ENCODE data around the gene SLFN12L.
"Not testable (repeated sequence)": the region's sequence is repeated elsewhere in the genome, so short reads cannot be mapped to it uniquely, and the experiment has no call there.

Gene SLFN12L

DNA sequence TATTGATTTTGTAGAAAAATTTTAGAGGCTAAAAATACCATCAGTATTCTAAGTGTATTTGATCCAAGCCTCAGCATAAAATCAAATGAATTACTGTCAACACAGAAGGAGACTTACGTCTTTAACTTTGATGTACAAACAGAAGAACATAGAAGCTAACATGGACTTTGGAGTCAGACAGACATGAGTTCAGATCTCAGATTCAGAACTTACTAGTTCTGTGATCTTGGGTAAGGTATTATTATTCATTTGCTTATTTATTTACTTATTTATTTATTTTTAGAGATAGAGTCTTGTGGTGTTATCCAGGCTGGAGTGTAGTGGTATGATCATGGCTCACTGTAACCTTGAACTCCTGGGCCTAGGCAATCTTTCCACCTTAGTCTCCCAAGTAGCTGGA is 4.0 kb upstream of the SLFN12L start:
- no peak for DNase-seq

DNA sequence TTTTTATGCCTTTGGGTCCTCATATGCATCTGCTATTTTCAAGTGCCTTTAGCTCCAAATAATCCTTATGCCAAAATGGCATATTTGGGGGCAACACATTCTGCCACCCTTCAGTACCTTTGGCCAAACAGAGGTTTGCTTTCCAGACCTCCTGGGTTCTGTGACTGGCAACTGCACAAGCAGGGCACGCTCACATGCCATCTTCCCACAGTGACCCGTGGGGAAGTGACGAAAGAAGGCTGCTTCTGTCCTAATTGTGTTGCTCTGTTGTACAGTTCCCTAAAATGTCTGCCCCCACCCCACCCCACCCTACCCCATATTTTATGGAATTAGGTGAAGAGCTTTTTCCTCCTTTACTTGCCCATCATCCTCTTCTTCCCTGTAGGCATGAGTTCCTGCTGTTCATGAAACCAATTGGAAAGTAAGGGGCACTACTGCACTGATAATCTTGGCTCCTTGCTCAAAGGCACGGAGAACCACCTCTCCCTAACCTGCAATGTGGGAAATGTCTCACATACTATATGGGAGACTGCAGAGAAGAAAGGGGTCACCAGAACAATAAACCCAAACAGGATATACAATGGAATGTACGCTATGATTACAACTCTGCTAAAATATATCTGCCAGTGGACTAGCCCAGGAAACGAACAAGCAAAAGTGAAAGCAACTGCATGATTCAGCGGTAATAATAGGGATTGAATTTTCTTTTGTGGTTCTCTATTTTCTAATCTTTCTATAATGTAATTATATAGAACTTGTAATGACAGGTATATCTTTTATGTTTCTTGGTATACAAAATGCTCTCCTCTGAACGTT is 3.3 kb upstream of the SLFN12L start:
- DNase-seq = no peak

DNA sequence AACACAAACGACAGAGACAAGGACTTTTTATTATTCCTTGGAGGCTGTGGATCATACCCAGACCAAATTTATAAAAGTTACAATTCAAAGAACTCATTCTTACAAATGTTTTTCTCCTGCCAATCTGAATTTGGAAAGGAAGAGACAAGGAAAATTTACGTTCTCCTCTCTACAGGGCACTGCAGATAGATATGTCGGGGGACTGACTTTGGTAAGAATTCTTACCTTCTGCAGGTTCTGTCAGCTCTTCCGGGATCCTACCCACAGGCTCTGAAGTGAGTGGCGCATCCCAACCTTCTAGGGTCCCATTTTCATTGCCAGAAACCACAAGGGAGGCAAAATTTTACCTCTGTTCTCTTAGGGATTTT is 2.2 kb upstream of the SLFN12L start:
- no peak for DNase-seq

DNA sequence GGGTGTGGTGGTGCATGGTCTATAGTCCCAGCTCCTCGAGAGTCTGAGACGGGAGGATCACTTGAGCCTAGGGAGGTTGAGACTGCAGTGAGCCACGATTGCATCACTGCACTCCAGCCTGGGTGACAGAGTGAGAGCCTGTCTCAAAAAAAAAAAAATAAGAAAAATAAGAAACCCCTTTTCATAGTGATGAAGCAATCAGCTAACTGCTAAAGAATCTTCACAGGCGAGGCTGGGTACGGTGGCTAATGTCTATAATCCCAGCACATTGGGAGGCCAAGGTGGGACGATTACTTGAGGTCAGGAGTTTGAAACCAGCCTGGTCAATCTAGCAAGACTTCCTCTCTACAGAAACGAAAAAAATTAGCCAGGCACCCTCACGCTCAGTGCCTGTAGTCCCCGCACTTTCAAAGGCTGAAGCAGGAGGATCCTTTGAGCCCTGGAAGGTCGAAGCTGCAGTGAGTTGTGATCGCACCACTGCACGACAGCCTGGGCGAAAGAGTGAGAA is 760 bp downstream of the SLFN12L start:
- no peak for DNase-seq

DNA sequence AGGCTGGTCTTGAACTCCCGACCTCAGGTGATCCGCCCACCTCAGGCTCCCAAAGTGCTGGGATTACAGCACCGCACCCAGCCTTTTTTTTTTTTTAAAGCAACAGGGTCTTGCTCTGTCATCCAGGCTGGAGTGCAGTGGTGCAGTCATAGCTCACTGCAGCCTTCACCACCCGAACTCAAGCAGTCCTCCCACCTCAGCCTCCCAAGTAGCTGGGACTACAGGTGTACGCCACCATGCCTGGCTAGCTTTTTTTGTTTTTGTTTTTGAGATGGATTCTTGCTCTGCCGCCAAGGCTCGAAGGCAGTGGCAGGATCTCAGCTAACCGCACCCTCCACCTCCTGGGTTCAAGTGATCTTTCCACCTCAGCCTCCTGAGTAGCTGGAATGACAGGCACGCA is 2.1 kb downstream of the SLFN12L start:
- DNase-seq = not testable (repeated sequence)

DNA sequence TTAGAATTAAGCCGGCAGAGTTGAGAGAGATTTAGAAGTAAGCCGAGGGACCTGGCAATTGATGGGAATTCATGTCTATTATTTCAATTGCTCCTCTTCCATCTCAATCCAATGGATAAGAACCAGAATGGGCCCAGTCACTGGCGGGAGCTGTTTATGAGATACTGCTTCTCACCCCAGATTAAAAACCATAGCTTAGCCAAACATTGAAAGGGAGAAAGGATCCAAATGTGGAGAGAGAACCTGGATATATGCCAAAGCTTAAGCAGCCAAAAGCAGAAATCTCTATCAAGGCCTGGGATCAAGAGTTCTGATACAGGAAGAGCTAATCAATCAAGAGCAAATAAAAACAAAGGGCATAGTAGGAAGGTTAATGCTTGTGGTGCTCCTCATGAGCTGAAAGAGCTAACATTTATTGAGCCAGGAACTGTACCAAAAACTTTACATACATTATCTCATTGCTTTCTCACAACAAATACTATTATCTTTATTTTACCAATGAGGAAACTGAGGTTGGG is 2.8 kb downstream of the SLFN12L start:
- no peak for DNase-seq

DNA sequence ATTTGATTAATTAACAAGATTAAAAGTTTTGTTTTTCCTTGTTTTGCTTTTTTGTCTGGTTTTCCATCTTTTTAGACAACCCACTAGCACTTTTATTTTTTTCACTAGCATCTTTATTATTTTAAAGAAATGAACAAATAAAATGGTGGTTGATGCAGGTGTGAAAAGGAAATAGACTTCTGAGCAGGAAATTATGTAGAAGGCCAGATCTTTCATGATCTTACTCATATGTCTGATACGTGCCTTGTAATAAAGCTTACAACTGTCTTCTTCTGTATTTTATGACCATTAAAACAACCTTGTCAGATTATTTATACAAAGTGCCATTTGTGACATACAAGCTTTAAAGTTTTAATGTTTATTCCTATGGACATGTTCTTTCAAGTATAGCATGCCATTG is 6.3 kb downstream of the SLFN12L start:
- no peak for DNase-seq

DNA sequence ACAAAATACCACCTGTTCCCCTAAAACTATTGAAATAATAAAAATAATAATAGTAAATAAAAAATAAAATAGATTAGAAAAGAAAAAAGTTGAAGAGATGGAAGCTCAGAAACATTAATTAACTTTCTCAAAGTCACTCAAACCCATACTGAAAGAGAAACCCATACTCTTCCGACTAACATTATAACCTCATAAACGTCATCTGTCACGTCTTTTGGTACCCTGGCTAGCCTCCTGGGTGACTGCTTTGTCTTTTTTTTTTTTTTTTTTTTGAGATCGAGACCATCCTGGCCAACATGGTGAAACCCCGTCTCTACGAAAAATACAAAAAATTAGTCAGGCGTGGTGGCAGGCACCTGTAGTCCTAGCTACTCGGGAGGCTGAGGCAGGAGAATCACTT is 7.6 kb downstream of the SLFN12L start:
- DNase-seq = no peak

DNA sequence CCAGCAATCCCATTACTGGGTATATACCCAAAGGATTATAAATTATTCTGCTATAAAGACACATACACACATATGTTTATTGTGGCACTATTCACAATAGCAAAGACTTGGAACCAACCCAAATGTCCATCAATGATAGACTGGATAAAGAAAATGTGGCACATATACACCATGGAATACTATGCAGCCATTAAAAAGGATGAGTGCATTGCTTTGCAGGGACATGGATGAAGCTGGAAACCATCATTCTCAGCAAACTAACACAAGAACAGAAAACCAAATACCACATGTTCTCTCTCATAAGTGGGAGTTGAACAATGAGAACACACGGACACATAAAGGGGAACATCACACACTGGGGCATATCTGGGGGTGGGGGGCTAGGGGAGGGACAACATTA is 8.2 kb downstream of the SLFN12L start:
- not testable (repeated sequence) for DNase-seq

DNA sequence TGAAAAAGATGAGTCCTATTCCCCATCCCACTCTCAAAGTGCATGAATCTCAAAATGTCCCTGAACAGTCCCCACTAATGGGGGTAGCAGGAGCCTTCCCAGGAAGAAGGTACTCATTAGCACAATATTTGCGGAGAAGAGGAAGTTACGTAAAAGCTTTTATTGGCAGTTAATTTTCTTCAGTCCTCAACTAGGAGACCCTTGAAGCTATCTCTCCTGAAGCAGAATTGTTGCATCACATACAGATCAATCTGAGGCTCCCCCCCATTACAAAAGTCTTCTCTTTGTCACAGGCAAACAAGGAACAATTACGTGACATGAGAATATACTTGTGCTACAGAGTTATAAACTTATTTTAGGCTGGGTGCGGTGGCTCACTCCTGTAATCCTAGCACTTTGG is 14.2 kb downstream of the SLFN12L start:
- DNase-seq = no peak

DNA sequence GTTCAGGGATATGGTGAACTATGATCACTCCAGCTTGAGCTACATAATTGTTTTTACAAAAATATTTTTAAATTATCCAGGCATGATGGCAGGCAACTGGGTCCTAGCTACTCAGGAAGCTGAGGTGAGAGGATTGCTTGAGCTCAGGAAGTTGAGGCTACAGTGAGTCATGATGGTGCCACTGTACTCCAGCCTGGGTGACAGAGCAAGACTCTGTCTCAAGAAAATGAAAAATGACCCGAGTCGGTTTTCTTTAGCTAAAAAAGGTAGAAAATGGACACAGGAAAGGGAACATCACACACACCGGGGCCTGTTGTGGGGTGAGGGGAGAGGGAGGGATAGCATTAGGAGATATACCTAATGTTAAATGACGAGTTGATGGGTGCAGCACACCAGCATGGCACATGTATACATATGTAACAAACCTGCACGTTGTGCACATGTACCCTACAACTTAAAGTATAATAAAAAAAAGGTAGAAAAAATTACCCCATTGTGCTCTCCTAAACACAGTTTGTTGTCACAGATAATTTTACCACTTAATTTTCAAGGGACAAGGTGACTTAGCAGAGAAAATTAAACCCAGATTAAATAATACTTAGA is 15.7 kb downstream of the SLFN12L start:
- not testable (repeated sequence) for DNase-seq

DNA sequence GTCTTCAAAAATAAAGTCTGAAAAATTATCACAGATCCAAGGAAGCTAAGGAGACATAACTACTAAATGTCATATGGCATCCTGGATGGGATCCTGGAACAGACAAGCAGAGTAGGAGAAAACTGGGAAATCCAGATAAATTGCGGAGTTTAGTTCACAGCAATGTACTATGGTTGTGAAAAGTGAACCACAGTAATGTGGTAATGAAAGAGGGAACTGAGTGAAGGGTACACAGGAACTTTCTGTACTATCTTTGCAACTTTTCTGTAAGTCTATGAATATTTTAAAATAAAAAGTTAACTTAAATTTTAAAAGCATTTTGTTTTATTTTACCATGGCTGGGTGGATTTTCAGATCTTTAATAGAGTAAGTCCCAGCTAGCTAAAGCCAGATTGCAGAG is 16.3 kb downstream of the SLFN12L start:
- DNase-seq = no peak

DNA sequence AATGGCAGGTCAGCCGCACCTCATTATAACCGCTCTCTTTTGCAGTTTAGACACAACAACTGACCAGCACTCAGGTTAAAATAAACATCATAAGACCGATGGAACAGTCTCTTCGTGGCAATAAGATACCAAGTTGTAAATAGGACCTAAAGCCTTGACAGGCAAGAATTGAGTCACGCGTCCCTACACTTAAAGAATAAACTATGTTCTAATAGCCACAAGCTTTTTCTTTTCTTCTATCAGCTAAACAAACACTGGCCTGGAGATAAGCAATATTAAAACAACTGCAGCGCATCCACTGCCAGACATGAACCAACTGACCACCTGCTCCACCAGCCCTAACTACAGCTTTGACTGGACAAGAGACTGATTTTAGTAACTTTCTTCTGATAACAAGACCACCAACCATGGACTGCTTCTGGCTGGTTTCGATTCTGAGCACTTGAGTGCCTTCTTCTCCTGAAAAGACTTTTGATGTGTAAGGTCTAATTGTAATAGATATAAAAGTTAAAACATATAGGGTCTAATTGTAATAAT is 17.5 kb downstream of the SLFN12L start:
- DNase-seq = no peak

DNA sequence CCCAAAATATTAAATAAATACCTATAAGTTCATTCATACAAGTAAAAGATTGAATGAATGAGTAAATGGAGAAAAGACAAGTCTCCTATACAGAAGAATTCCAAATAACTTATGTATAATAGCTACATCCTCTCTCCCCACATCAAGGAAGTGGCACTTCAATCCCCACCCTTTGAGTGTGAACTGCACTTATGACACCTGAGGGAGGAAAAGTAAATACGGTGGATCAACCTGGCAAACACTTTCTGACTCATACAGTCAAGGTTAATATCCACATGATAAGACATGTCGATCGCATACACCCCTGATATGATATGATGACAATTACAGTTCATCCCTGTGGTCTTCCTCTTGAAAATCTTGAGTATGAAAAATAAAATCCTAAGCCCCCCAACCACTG is 18.0 kb downstream of the SLFN12L start:
- DNase-seq = no peak

DNA sequence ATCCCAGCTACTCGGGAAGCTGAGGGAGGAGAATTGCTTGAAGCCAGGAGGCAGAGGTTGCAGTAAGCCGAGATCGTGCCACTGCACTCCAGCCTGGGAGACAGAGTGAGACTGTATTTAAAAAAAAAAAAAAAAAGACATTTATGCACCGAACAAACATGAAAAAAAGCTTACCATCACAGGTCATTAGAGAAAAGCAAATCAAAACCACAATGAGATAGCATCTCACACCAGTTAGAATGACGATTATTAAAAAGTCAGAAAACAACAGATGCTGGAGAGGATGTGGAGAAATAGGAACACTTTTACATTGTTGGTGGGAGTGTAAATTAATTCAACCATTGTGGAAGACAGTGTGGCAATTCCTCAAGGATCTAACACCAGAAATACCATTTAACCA is 19.0 kb downstream of the SLFN12L start:
- not testable (repeated sequence) for DNase-seq

DNA sequence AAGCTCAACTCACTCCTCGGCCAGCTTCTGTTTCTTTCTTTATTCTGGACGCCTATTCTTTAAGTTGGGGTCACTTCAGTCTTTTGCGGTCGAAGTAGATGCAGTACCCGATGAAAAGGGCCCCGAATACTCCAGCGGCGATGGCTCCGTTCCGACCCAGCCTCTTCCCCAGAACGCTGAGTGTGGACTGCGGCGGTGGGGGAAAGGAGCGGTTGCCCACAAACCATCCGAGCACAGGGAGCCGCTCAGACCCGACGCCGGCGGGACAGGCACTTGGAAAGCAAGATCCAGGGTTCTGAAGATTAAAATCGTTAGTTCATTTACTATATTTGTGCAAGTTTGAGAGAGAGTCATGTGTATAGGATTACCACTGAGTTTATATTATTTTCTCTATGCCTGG is 22.5 kb downstream of the SLFN12L start:
- DNase-seq = no peak

DNA sequence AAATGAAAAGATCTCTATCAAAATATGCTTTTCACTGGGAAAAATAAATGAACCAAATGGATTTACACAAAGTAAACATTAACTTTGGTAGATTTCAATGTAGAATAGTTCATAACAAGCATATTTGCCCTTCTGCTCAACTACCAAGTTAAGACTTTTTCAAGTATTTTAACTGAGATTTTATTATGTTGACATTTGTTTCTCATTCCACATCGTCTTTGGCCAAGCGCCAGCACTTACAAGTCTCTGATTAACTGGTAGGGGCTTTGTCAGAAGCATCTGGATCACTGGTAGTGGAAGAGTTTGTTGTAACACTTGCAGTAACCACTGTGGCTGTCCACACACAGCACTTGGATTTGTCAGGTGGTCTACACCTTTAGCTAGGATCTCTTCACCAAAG is 22.9 kb downstream of the SLFN12L start:
- DNase-seq = no peak

DNA sequence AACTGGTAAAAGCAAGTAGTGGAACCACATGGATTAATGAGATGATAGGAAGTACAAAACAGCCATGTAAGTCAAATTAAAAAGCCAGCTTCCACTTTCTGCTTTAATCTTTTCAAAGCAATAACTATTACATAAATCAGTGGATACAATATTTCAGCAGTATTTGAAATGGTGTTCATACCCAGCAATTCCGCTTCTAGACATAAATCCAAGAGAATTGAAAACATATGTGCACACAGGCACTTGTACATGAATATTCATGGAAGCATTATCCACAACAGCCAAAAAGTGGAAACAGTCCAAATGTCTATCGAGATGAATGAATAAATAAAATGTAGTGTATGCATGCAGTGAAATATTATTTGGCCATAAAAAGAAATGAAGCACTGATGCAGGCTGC is 27.4 kb downstream of the SLFN12L start:
- no peak for DNase-seq

DNA sequence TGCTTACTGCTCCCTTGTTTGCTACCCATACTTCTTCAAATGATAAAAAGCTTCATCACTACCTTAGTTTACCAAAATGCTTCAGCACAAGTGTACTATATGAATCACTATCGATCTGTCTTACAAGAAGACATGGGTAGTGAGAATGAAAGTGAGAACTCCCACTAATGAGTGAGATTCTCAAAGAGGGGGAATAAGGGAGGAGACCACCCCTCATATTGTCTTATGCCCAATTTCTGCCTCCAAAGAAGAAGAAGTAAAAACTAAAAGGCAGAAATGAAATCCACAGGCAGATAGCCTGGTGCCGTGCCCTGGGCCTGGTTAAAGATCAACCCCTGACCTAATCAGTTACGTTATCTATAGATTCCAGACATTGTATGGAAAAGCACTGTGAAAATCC is 29.8 kb downstream of the SLFN12L start:
- DNase-seq = not testable (repeated sequence)

DNA sequence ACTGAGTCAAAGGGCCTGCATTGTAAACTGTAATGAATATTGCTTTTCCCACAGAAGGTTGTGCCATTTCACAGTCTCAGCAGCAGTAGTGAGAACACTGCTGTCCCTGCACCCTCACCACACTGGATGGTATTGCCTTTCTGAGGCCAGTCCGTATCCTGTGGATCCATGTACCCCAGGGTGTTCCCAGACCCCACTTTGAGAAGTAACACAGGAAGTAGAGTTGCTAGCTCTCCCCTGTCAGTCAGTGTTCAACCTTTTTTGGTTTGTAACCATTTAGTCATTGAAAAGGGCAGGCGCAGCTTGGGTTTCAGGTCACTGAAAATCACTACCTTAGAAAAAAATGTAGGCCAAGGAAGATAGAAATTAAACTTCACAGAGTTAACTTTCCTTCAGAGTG is 37.9 kb downstream of the SLFN12L start:
- DNase-seq = no peak

DNA sequence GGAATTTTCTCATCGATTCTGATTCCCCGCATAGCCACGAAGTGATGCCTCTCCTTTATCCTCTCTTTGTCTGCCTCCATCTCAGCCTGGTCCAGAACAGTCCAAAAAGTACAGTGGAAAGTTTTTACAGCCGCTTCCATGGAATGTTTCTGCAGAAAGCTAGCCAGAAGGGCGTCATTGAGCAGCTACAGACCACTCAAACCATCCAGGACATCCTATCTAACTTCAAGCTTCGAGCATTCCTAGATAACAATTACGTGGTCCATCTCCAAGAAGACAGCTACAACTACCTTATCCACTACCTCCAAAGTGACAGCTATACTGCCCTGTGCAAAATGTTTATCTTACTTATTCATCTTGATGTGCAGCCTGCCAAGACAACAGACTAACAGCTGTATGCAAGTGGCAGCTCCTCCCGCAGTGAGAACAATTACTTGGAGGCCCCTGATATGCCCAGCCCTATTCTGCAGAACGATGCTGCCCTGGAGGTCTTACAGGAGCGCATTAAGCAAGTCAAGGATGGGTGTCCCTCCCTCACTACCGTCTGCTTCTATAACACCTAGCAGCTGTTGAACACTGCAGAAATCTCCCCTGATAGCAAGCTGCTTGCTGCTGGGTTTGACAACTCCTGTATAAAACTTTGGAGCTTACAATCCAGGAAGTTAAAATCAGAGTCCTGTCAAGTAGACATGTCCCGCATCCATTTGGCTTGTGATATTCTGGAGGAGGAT is 38.9 kb downstream of the SLFN12L start:
- no peak for DNase-seq

DNA sequence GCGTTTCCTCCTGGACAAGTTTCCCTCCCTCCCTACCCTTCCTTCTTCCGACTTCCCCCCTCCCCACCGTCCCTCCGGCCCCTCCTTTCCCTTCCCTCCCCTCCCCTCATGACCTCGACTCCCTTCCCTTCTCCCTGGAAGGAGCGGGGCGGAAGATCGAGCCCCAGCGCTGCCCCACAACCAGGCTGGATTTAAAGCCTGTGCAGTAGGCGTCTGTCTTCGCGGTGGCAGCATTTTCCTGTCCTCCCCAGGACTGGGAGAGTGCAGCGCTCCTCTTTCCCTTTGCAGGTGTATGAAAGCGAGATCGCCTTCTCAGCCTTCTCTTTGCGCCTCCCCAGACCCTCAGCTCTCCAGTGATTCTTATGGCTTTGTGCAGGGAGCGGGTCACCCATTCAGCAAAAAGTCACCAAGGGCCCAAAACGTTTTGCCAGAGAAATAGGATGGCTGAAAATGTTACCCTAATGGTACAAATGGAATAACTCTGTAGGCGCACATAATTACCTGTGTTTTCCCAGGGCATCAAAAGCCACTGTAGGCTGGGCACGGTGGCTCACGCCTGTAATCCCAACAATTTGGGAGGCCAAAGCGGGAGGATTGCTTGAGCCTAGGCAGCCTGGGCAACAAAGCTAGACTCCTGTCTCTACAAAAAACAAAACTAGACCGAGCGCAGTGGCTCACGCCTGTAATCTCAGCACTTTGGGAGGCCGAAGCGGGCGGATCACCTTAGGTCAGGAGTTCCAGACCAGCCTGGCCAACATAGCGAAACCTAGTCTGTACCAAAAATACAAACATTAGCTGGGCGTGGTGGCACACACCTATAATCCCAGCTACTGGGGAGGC is 40.8 kb downstream of the SLFN12L start:
- DNase-seq = no peak

DNA sequence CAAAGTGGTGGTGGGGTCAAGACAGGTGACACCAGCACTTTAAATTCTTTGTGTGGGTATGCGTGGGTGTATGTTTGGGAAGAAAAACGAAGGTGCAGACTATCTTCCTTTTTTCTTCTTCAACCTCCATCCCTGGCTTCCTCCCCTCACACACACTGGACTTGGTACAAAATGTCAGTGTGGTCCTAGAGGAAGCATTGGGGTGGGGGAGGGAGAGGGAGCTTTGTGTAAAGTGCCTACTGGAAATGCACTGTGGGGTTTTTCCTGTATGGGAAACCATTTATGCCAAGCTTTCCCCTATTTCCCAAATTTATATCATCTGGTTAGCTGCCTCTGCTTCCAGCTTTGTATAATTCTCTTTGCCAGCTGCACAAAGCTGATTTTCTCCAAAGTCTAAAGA is 44.4 kb downstream of the SLFN12L start:
- no peak for DNase-seq

Data from NCI-H1105 (cell line).